GM21447 (cell line): ENCODE results near the gene PRSS57.
"Not testable (repeated sequence)": the region's sequence is repeated elsewhere in the genome, so short reads cannot be mapped to it uniquely, and the experiment has no call there.

ENCODE experiments used
- ATAC-seq: cut with Tn5 transposase; IDR thresholded peaks from one replicate; pipeline ENCODE4 v1.9.1; 2021; ENCODE audit not compliant: unreplicated experiment

The PRSS57 gene

DNA sequence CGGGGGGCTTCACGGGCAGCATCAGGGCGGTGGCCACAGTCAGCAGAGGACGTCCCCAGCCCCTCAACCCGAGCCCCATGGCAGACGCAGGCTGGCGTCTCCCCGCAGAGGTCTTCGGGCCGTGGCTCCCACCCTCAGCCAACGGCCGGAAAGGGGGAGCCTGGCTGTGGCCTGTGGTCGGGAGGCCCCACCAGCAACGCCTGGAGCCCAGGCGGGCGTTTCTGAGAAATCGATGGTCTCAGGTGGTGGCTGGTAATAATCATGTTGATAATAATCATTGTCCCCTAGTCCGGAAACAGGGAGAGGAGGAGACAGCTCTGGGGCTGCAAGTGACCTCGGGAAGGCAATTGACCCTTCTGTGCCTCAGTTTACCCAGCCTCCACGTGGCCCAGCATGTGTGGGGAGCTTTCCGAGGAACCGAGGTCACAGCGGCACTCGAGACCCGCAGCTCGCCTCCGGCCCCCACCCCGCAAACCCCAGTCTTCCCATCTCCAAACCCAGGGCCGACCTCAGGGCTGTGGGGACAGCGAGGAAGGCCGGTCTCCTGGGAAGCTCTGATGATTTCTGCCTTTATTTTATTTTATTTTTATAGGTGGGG lies at the start of gene PRSS57:
PRSS57 (minus strand) TSS at position 101 of the 598 bp plus-strand sequence; CDS start at position 79, 22 bp downstream.
- no peak for ATAC-seq

DNA sequence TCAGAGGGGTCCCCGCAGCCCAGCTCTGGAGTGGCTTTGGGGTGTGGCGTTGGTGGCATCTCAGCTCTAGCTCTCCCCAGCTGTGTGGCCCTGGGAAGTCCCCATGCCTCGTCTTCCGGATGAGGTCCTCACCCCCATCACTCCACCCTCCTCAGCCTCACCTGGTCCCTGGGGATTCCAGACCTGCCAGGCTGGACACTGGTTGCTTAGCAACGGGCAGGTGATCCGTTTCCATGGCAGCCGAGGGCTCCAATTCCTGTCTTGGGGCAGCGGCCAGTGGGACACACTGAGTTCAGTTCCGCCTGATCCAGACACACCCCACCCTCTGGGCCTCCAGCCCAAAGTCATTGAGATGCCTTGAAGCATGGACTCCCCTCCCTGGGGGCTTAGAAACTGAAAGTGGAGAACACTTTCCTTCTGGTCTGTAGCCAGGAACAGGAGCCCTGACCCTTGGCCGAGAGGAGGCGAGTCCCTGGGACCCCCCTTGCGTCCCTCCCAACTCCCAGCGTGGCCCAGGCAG lies 48.0 kb upstream of the PRSS57 start:
- no peak for ATAC-seq

DNA sequence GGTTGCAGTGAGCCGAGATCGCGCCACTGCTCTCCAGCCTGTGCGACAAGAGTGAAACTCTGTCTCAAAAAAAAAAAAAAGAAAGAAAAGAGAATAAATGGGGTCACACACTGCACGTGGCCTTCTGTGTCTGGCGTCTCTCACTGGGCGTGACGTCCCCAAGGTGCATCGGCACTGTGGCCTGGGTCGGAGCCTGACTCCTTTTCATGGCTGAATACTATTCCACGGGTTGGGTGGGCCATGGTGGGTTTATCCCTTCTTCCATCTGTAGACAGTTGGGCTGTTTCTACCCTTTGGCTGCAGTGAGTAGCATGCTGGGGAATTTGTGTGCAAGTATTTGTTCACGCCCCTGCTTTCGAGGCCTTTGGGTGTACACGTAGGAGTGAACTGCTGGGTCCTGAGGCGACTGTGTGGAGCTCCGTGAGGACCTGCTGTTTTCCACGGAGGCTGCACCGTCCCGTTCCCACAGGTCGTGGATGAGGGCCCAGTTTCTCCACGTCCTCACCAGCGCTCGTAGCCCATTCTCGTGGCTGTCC lies 47.4 kb upstream of the PRSS57 start:
- ATAC-seq: no peak

DNA sequence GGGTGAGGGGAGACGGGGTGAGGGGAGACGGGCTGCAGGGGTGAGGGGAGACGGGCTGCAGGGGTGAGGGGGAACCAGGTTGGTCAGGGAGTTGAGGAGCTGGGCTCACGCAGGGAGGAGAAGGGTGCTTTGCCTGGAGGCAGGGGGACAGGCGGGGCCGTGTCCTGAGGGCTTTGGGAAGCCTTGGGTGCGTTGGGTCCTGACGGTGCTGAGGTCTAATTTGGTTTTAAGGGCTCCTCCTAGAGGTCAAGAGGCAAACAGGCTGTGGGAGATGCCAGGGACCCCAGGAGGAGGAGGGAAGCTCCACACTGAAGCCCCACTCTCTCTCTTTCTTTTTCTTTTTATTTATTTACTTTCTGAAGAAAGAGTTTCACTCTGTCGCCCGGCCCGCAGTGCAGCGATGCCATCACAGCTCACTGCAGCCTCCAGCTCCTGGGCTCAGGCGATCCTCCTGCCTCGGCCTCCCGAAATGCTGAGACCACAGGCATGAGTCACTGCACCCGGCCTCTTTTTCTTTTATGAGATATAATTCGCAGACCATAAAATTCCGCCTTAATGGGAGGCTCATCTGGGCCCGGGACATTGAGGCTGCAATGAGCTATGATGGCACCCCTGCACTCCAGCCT lies 46.4 kb upstream of the PRSS57 start:
- ATAC-seq: no peak

DNA sequence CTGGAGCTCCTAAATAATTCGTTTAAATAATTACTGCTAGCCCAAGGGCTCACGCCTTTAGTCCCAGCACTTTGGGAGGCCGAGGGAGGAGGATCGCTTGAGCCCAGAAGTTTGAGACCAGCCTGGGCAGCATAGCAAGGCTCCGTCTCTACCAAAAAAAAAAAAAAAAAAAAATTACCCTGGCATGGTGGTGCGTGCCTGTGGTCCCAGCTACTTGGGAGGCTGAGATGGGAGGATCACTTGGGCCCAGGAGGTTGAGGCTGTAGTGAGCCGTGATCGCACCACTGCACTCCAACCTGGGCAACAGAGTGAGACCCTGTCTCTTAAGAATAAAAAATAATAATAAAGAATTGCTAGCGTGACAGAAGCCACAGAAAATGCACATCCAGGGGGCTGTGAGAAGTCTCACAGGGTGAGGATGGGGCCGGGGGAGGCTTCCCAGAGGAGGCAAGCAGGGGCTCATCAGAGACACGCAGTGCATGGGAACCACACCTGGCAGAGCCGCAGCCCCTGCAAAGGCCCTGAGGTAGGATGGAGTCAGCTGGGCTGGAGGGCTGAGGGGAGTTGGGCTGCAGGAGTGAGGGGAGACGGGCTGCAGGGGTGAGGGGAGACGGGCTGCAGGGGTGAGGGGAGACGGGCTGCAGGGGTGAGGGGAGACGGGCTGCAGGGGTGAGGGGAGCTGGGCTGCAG lies 45.7 kb upstream of the PRSS57 start:
- ATAC-seq: not testable (repeated sequence)

DNA sequence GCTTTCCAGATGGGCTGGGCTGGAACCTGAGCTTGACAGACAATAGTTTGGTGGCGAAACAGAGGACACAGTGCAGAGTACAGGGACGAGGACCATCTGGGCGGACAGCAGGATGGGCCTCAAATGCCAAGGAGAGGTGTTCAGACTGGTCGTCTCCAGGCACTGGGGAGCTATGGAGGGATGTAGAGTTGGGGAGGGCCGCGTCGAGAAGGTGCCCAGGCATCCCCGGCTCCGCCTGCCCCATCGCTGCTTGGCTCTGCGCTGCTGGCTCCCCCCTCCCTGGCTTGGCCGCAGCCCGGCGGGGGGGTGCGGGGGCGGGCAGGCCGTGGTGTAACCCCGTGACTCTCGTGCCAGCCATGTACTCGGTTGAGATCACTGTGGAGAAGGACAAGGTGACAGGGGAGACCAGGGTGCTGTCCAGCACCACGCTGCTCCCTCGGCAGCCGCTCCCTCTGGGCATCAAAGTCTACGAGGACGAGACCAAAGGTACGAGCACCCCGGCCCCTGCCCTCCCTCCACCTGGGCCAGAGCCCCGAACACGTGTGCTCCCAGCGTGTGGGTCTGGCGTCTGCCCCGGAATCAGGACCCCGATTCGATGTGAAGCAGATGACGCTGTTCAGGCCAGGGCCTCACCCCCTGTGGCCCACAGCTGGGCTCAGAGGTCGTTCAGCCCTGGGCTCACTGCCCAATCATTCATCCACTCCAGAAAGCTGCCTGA lies 44.9 kb upstream of the PRSS57 start:
- no peak for ATAC-seq

DNA sequence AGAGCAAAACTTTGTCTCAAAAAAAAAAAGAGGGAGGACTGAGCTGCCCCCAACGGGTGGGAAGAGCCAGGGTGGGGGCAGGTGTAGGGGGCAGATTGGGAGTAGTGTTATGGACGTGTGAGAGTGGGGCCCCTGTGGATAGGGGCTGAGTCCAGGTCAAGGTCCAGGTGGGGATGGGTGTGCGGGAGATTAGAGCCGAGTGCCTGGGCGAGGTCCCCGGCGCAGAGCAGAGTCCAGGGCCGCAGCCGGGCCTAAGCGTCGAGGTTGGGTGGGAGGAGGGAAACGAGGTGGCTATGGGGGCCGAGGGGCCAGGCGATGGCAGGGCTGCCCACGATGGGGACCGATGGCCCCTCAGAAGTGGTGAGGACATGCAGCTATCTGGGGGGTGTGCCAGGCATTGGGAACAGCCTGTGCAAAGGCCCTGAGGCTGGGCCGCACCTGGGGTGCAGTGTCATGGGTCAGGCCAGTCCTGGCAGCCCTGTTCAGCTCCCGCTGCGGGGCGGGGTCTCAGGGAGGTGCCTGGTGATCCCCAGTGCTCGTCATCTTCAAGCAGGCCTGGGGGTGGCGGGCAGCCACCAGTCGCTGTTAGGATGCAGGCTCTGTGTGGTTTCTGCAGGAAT lies 43.4 kb upstream of the PRSS57 start:
- no peak for ATAC-seq

DNA sequence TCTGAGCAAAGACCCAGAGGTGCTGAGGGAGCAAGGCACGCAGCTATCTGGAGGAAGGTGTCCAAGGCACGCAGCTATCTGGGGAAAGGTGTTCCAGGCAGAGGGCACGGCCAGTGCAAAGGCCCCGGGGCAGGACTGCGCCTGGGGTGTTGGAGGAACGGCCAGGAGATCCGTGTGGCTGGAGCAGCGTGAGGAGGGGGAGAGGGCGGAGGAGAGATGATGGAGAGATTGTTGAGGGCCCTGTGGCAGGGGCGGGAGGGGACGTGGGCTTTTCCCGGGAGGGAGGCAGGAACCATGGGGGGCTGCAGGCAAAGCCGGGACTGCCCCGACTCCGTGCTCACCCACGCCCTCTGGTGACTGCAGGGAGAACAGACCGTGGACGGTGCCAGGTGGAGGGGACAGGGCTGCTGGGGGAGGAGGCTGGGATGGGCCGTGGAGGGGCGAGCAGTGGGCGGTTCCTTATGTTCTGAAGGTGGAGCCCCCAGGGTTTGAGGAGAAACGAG lies 42.4 kb upstream of the PRSS57 start:
- no peak for ATAC-seq

DNA sequence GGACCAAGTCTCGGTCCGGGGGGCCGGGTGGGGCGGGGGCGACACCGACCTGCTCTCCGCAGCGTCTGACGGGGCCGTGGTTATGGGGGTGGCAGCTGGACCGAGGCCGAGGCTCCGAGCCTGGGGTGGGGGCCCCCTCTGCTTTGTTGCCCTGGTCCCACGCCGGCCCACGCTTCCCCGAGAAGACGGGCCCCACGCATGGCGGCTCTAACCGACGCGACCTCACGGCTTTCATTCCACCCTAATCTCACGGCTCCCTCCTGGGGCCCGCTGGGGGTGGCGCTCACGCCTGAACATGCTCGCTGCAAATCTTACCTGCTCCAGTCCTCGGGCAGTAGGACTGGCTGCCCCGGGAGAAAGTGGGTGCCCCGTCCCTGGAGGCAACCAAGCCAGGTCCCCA lies 40.9 kb upstream of the PRSS57 start:
- no peak for ATAC-seq

DNA sequence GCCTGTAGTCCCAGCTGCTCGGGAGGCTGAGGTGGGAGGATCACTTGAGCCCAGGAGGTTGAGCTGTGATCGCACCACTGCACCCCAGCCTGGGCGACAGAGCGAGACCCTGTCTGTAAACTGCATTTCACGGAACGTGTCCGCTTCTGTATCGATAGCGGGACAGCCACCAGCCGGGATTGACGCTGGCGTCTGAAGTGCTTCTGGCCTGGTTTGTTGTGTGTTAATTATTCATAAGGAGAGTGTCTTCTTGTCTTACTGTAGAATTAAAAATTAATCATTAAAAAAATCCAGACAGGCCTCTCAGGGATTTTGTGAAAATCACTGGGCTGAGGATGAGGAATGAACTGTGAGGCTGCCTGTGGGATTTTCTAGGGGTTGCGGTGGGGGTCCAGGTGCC lies 39.5 kb upstream of the PRSS57 start:
- ATAC-seq: no peak

DNA sequence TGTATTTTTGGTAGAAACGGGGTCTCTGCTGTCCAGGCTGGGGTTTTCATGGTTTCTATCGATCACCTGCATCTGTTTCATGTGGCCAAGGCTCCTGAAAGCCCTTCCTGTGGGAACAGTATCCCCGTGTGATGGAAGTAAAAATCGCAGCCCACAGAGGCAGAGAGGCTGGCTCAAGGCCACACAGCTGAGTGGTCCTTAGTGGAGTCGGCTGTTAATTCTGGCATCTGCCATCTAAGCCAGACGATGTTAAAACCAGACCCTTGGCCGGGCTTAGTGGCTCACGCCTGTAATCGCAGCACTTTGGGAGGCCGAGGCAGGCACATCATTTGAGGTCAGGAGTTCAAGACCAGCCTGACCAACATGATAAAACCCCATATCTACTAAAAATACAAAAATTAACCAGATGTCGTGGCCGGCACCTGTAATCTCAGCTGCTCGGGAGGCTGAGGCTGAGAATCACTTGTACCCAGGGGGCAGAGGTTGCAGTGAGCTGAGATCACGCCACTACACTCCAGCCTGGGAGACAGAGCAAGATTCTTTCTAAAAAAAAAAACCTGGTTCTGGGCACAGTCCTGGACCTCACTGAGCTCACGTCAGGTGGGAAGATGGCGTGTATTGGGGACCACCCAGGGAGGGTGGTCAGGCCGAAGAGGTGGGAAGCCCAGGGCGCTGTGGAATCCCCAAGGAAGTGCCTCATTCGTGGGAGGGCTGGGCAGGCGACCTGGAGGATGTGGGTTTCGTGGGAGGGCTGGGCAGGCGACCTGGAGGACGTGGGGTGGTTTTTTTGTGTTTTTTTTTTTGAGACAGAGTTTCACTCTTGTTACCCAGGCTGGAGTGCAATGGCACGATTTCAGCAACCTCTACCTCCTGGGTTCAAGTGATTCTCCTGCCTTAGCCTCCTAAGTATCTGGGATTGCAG lies 37.2 kb upstream of the PRSS57 start:
- ATAC-seq: no peak

DNA sequence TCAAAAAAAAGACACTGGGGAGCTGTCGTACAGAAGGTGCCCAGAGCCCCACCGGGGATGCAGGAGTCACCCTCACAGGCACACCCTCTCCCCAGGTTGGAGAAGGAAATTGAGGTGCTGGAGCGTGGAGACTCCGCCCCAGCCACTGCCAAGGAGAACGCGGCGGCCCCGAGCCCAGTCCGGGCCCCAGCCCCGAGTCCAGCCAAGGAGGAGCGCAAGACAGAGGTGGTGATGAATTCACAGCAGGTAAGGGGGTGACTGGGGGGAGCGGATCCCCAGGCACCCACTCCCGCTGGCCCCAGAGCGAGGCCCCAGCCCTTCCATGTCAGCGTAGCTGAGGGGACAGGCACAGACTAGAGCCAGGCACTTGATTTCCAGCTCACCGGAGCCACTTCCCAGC lies 35.7 kb upstream of the PRSS57 start:
- no peak for ATAC-seq

DNA sequence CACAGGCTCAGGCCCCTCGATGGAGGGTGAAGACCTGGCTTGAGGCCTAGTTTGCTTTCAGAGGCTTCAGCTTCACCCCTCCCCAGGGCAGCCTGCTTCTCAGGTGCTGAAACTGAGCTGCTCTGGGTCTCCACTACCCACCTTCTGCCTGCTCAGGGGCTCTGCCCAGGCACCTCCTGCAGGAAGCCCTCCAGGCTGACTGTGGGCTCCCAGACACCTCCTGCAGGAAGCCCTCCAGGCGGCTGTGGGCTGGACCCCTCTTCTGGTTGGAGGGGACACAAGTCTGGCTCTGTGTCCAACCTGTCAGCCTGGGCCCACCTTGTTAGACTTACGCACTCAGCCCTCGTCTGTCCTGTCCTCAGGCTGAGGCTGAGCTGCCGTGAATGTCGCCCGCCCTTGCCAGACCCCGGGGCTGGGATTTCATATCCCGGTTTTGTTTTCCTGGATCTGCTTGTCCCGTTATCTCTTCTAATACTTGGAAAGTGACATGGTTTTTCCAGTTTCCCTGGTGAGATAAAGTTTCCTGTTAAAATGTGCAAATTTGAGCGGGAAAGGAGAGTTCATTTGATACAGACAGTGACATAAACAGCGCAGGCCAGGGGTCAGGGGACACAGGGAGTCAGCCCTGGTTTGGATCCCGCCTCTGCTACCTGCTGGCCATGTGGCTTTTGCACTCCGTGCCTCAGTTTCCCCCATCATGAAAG lies 34.9 kb upstream of the PRSS57 start:
- no peak for ATAC-seq

DNA sequence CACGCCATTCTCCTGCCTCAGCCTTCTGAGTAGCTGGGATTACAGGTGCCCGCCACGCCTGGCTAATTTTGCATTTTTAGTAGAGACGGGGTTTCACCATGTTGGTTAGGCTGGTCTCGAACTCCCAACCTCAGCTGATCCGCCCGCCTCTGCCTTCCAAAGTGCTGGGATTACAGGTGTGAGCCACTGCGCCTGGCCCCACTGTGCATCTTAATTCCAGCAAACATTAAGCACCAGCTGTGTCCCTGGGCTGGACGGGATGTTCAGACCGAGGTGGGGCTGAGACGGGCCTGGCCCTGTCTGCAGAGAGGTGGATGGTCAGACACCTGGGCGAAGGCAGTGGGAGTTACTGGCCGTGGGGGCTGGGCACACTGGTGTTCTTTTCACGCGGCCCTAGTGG lies 34.3 kb upstream of the PRSS57 start:
- ATAC-seq: not testable (repeated sequence)

DNA sequence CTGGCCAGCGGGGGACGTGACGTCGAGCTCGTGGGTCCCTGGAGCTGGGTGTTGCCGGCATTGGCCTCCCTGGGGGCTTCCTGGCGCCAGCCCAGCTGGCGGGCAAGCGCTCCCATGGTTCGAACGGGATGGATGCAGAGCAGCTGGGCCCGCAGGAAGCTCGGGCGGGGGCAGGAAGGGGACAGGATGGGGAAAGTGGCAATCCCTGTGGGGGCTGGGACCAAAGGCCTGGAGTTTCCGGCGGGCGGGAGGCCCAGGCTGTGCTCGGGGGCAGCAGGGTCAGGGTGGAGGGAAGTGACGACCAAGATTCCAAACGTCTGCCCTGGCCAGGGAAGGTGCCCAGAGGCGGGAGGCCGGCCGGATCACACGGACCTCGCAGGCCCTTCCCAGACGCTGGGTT lies 32.8 kb upstream of the PRSS57 start:
- no peak for ATAC-seq

DNA sequence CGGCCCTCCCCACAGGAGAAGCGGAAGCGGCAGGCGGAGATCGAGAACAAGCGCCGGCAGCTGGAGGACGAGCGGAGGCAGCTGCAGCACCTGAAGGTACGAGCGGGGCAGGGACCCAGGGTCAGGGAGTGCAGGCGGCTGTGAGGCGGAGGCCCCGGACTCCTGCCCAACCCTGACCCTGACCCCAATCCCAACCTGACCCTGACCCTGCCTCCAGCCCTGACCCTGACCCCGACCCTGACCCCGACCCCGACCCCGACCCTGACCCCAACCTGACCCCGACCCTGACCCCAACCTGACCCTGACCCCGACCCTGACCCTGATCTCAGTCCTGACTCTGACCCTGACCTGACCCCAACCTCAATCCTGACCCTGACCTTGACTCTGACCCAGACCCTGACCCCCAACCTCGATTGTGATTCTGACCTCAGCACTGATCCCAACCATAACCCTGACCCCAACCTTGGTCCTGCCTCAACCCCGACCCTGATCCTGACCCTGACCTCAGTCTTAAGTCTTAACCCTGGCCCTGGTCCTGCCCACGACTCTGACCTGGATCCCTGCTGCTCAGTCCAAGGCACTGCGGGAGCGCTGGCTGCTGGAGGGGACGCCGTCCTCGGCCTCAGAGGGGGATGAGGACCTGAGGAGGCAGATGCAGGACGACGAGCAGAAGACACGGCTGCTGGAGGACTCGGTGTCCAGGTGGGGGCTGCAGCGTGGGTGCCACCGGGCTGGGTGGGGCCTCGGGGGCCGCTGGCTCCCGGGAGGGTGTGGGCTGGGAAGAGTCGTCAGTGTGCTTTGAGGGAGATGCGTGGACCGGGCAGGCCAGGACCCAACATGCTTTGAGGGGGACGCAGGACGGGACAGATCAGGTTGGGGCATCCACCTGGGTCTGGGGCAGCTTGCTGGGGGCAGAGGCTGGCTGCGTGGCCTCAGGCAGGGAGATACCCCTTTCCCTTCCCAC lies 32.0 kb upstream of the PRSS57 start:
- ATAC-seq: no peak

DNA sequence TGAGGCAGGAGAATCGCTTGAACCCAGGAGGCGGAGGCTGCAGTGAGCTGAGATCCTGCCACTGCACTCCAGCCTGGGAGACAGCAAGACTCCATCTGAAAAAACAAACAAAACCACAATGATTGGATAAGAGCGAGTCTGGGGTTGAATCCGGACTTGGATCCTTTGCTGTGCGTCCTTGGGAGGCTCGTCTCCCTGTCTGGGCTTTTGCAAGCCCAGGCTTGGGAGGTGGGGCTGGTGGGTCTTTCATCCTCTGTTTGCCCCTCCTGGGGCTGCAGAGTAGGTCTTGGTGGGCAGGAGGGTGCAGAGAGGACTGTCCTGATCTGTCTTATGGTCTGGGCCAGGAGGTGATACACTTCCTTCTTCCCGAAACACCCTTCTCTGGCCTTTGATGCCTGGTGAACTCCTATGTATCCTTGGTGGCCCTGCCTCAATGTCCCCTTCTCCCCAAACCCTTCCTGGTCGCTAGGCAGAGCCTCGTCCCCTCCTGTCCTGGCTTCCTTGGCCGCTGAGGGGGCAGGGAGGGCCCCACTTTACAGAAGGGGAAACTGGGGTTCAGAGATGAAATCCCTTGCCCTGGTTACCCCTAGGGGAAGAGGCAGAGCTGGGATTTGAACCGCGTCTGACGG lies 30.3 kb upstream of the PRSS57 start:
- no peak for ATAC-seq
